ENCODE measurements around the gene AUTS2.

The AUTS2 gene

DNA sequence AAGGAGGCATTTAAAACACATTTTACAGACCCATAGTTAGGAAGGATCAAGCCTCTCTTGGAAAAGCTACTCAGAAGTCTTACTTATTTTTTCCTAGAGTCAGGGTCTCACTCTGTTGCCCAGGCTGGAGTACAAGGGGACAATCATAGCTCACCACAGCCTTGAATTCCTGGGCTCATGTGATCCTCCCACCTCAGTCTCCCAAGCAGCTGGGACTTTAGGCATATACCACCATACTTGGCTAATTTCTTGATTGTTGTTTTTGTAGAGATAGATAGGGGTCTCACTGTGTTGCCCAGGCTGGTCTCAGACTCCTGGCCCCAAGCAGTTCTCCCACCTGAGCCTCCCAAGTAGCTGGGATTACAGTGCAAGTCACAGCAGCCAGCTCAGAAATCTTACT, 1179.0 kb downstream of the AUTS2 start:
- DNase-seq (ENCODE audit: extremely low read depth, low read depth), result no peak
- H3K4me3 ChIP-seq (replicated peaks; ENCODE audit: low read depth, low read length), result no peak overlapping the region

GRCh38 chr7:70778585-70778984, 1180.3 kb downstream of the AUTS2 start:
- H3K4me3 ChIP-seq (replicated peaks; ENCODE audit: low read depth, low read length), result no peak overlapping the region
- DNase-seq (ENCODE audit: extremely low read depth, low read depth), result no peak
- TF ChIP-seq CTCF (IDR thresholded peaks at IDR 0.05; ENCODE audit: low read depth, low read length, missing control alignments), result no peak

More for the DNA sequence above, 1179.0 kb downstream of the AUTS2 start:
- no peak for TF ChIP-seq CTCF (IDR thresholded peaks at IDR 0.05; ENCODE audit: low read depth, low read length, missing control alignments)

DNA sequence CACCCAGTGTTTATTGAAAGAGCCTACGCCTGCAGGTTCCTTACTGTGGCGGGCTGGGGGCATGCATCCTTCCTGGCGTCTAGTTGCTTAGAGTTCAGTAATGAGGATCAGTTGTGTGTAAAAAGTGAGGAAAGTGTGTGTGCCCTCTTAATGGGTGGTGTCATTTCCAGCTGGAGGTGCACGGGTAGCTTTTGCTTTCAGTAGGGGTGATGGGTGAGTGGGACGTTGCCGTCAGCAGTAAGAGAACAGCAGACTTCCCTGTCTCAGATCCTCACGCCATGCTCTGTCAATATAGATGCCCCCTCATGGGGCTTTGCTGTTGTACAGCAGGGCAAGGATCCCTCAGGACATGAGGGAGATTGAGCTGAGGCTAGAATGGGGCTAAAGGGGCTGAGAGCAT, 1181.0 kb downstream of the AUTS2 start:
- DNase-seq (ENCODE audit: extremely low read depth, low read depth), result no peak

DNA sequence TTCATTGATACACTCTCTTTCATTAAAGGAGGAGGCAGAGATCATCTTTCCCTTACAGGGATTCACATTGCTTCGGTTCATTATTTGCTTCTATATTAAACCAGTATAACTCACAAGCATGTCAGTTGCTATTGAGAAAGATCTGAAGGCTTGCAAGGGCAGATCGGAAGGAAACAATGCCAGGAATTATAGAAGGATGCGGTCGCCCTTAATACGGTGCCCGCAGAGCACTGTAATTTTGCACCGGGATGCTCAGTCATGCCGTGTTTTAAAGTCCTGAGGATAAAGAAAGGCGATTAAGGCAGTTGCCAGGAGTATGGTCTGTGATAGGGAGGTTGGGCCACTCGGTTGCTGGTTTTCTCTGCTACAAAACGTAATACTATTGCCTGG, 1183.6 kb downstream of the AUTS2 start:
- TF ChIP-seq CTCF (IDR thresholded peaks at IDR 0.05; ENCODE audit: low read depth, low read length, missing control alignments), result no peak
- DNase-seq (ENCODE audit: extremely low read depth, low read depth), result no peak
- H3K4me3 ChIP-seq (replicated peaks; ENCODE audit: low read depth, low read length), result no peak overlapping the region

More for the DNA sequence above, 1181.0 kb downstream of the AUTS2 start:
- no peak overlapping the region for H3K4me3 ChIP-seq (replicated peaks; ENCODE audit: low read depth, low read length)
- no peak for TF ChIP-seq CTCF (IDR thresholded peaks at IDR 0.05; ENCODE audit: low read depth, low read length, missing control alignments)

DNA sequence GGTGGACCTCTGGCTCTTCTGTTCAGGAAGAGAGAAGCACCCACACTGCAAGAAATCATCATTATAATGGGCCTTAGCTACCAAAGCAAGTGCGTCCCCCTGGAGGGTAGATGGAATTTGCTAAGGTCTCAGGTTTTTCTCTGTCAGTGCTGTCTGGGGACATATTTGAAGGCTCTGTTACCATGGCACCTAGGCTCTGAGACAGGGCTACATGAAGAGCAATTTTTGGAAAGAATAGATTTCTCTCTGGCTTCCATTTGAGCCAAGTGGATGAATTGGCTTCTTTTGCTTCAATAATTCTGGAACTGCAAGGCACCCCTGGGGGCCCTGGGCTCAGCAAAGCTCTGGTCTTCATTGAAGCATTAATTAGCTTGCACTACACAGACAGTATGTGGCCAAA, 1184.5 kb downstream of the AUTS2 start:
- H3K4me3 ChIP-seq (replicated peaks; ENCODE audit: low read depth, low read length), result no peak overlapping the region
- TF ChIP-seq CTCF (IDR thresholded peaks at IDR 0.05; ENCODE audit: low read depth, low read length, missing control alignments), result no peak
- no peak for DNase-seq (ENCODE audit: extremely low read depth, low read depth)

- TF ChIP-seq CTCF (IDR thresholded peaks at IDR 0.05; ENCODE audit: low read depth, low read length, missing control alignments), result no peak
- H3K4me3 ChIP-seq (replicated peaks; ENCODE audit: low read depth, low read length), result no peak overlapping the region
- DNase-seq (ENCODE audit: extremely low read depth, low read depth), result no peak
These were observed 1187.2 kb downstream of the AUTS2 start for GRCh38 chr7:70785427-70785826.

- no peak for DNase-seq (ENCODE audit: extremely low read depth, low read depth)
- no peak overlapping the region for H3K4me3 ChIP-seq (replicated peaks; ENCODE audit: low read depth, low read length)
- TF ChIP-seq CTCF (IDR thresholded peaks at IDR 0.05; ENCODE audit: low read depth, low read length, missing control alignments), result no peak
These were observed 1187.8 kb downstream of the AUTS2 start for GRCh38 chr7:70786076-70786475.

Data from HFF-Myc (cell line).